GM12875 (cell line): ENCODE data around the gene DEFB125.
"Not testable (repeated sequence)": the region's sequence is repeated elsewhere in the genome, so short reads cannot be mapped to it uniquely, and the experiment has no call there.

Source experiments
- H3K4me3 ChIP-seq: one replicate; pipeline ENCODE4 v1.5.1; 2011; ENCODE audit warnings: low read depth, low read length, control low read depth
- CTCF ChIP-seq: IDR thresholded peaks from 2 replicates; pipeline ENCODE4 v1.5.1; 2011; ENCODE audit warnings: low read depth, mild to moderate bottlenecking, control low read depth, inconsistent platforms, low read length, moderate library complexity, borderline replicate concordance; ENCODE audit not compliant: insufficient read depth

The DEFB125 gene

GRCh38 chr20:64766-65322 is 22.6 kb upstream of the DEFB125 start:
- no peak overlapping the region for H3K4me3 ChIP-seq
- TF ChIP-seq CTCF = no peak

DNA sequence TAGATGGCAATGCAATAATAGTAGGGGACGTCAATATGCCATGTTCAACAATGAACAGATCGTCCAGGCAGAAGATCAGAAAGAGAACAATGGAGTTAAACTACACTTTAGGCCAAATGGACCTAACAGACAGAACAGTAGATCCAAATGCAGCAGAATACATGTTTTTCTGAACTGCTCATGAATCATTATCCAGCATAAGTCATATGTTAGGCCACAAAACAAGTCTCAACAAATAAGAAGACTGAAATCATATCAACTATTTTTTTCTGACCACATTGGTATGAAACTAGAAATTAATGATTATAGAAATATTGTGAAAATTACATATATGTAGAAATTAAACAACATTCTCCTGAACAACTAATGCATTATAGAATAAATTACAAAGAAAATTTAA is 10.2 kb upstream of the DEFB125 start:
- TF ChIP-seq CTCF = no peak

GRCh38 chr20:78338-78737 is 9.1 kb upstream of the DEFB125 start:
- no peak overlapping the region for H3K4me3 ChIP-seq
- TF ChIP-seq CTCF = no peak

More for the DNA sequence above, 10.2 kb upstream of the DEFB125 start:
- H3K4me3 ChIP-seq = no peak overlapping the region

DNA sequence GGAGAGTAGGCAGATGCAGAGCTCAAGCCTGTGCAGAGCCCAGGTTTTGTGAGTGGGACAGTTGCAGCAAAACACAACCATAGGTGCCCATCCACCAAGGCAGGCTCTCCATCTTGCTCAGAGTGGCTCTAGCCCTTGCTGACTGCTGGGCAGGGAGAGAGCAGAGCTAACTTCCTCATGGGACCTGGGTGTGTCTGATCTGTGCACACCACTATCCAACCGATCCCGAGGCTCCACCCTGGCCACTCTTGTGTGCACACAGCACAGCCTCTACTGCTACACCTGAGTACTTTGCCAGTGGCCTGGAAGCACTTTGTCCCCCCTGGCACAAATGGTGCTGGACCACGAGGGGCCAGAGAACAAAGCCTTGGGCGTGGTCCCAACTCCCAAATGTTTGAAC is 7.9 kb upstream of the DEFB125 start:
- H3K4me3 ChIP-seq = no peak overlapping the region
- TF ChIP-seq CTCF = no peak

DNA sequence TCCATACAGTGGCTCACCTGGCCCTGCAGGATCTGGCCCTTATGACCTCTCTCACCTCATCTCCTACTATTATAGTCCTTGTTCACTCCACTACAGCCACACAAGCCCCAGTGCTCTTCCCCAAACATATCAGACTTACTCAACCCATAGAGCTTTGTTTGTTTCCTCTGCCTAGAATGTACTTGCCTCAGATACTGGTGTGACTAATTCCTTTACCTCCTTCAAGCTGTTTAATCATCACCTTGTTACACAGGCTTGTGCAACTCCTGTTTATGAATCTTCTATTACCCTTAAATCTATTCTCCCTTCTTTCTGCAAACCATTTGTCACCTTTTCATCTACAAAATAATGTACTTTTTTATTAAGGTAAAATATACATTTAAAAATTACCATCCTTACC is 3.2 kb downstream of the DEFB125 start:
- TF ChIP-seq CTCF = no peak
- no peak overlapping the region for H3K4me3 ChIP-seq

DNA sequence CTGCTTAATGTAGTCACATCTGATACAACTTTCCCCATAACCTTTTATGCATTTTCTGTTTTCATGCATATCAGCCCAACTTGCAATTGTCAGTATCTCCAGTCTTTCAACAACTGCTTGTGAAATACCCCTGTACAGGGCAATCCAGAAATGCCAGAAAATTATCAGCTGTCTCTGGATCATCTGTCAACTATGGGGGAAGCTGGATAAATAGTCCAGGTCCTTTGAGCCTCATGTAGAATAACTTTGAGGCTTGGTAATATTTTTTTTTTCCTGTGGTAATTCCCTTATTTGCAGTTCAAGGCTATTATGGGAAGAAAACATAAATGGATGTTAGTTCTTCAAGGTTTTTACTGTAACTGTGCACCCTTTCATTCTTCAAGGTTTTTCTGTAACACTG is 6.2 kb downstream of the DEFB125 start:
- TF ChIP-seq CTCF = no peak
- no peak overlapping the region for H3K4me3 ChIP-seq

DNA sequence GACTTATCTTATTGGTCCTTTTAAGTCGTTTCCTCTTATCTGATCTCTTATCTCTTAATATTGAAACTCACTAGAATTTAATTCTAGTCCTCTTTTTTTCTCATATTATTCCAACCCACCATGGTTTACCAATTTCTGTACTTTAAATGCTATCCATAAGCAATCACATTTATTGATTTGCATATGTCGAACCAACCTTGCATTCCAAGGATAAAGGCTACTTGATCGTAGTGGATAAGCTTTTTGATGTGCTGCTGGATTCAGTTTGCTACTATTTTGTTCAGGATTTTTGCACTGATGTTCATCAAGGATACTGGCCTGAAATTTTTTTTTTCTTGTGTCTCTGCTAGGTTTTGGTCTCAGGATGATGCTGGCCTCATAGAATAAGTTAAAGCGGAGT is 7.7 kb downstream of the DEFB125 start:
- no peak overlapping the region for H3K4me3 ChIP-seq
- TF ChIP-seq CTCF = no peak

DNA sequence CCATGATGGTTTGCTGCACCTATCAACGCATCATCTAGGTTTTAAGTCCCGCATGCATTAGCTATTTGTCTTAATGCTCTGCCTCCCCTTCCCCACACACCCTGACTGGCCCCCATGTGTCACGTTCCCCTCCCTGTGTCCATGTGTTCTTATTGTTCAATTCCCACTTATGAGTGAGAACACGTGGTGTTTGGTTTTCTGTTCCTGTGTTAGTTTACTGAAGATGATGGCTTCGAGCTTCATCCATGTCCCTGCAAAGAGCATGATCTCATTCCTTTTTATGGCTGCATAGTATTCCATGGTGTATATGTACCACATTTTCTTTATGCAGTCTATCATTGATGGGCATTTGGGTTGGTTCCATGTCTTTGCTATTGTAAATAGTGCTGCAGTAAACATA is 10.2 kb downstream of the DEFB125 start:
- not testable (repeated sequence) for H3K4me3 ChIP-seq
